Psoas muscle (tissue), 8 donors: Measurements from ENCODE around the gene SLC2A4RG. TPM values are rescaled to one million over a fixed set of nuclear protein-coding genes. Genes with fewer than 3 reads are reported as not detected.

Experiments
- ATAC-seq, 4 donors: fragments of 200-7000 bp; cut with Tn5 transposase; one replicate each; pipeline ENCODE4 v1.9.1; 2020; ENCODE audit warnings: moderate library complexity in 3 of 4, mild to moderate bottlenecking in 2 of 4
- DNase-seq, 2 donors: peaks; one replicate each; pipeline ENCODE4 v3.0.0-alpha.2; 2020
- H3K27ac ChIP-seq: fragments of 200-600 bp; one replicate; pipeline ENCODE4 v1.8.0; 2022
- H3K27me3 ChIP-seq, 3 donors: fragments of 200-600 bp in 1 of 3; one replicate each; pipeline versions ENCODE4 v1.6.1 to v1.8.0; 2013 to 2022; ENCODE audit warnings: low read length in 2 of 3, mild to moderate bottlenecking in 2 of 3, moderate library complexity in 1 of 3; ENCODE audit not compliant: insufficient read depth in 3 of 3
- H3K36me3 ChIP-seq, 2 donors: fragments of 200-600 bp in 1 of 2; one replicate each; pipeline versions ENCODE4 v1.6.1 to v1.8.0; 2013 to 2022; ENCODE audit warnings: low read depth in 1 of 2, mild to moderate bottlenecking in 1 of 2, moderate library complexity in 1 of 2; ENCODE audit not compliant: insufficient read depth in 1 of 2
- H3K4me1 ChIP-seq: fragments of 200-600 bp; one replicate; pipeline ENCODE4 v1.8.0; 2022
- H3K4me3 ChIP-seq: fragments of 200-600 bp; one replicate; pipeline ENCODE4 v1.8.0; 2022; ENCODE audit warnings: mild to moderate bottlenecking
- H3K9me3 ChIP-seq: fragments of 200-600 bp; one replicate; pipeline ENCODE4 v1.8.0; 2022
- WGBS, 3 donors: extraction: QIAGEN DNeasy Blood & Tissue Kit; methylation state at CpG; one replicate each; pipeline versions ENCODE4 v1.1.6 to v1.1.7; 2013; 5-methylcytosine and 5-hydroxymethylcytosine counted together
- intact Hi-C, 2 donors: fragments of 100-400 bp; cut with DNase I; formaldehyde crosslinking; loops; one replicate each; pipeline versions ENCODE4 v1.11.0 to v1.14.2; 2022
- polyA plus RNA-seq, 3 donors: library from polyadenylated mRNA; stranded (reverse); fragments of 200-250 nt; gene quantifications; one replicate each; pipeline ENCODE4 v1.2.3, GENCODE V29; 2013
- total RNA-seq, 4 donors: library from RNA; stranded (reverse); fragmentation: NEBNext Ultra II Directional in 2 of 4; extraction: Animal tissue kit (Norgen Biotek cat#: 25700) in 2 of 4; gene quantifications; one replicate each; pipeline versions ENCODE4 v1.2.1 to v1.2.4, GENCODE V29; 2021 to 2023
- TF ChIP-seq, protein P1 (sequence below): fragments of 200-600 bp; IDR thresholded peaks from one replicate; pipeline ENCODE4 v1.8.0; 2022; ENCODE audit warnings: antibody characterized with exemption
- donor health status: healthy with polysubstance abuse.
- donor health status: DM: no; HTN: no; CAD: no; lungs with moderate emphysema.
- donor health status: Bipolar disorder and iron deficiency.
- donor health status: healthy.
- donor health status: DM: yes; HTN: yes; CAD: no.
- donor health status: DM: no; HTN: no; CAD: no.
- donor health status: DM: no; HTN: no; CAD: no.
- donor health status: DM: yes; HTN: yes; CAD: no.

Gene SLC2A4RG
- total and polyA plus RNA-seq, 7 donors, result 27.1 to 79.1 (median 43.7) TPM

DNA sequence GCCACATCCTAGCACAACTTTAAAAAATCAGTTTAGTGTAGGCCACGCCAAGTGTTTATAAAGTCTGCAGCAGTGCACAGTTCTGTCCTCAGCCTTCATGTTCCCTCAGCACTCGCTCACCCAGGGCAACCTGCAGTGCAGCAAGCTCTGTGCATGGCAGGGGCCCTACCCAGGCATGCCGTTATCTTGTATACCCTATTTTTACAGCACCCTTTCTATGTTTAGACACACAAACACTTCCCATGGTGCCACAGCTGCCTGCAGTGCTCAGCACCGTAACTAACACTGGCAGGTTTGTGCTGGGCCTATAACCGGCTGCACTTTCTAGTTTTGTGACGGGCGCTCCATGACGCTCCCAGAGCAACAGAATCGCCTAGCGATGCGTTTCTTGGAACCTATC, 47.7 kb downstream of the SLC2A4RG start:
- ATAC-seq (no peak), DNase-seq (no peak)
- peaks cover 0 to 13% of the 10 kb centered on the region in 2 donors for H3K36me3 ChIP-seq
- H3K9me3 ChIP-seq, result no peaks in the 10 kb centered on the region
- no peaks in the 10 kb centered on the region for H3K4me1 ChIP-seq
- no peak overlapping the region for H3K4me3 ChIP-seq
- no peaks in the 10 kb centered on the region for H3K27me3 ChIP-seq
- TF ChIP-seq, protein P1, sequence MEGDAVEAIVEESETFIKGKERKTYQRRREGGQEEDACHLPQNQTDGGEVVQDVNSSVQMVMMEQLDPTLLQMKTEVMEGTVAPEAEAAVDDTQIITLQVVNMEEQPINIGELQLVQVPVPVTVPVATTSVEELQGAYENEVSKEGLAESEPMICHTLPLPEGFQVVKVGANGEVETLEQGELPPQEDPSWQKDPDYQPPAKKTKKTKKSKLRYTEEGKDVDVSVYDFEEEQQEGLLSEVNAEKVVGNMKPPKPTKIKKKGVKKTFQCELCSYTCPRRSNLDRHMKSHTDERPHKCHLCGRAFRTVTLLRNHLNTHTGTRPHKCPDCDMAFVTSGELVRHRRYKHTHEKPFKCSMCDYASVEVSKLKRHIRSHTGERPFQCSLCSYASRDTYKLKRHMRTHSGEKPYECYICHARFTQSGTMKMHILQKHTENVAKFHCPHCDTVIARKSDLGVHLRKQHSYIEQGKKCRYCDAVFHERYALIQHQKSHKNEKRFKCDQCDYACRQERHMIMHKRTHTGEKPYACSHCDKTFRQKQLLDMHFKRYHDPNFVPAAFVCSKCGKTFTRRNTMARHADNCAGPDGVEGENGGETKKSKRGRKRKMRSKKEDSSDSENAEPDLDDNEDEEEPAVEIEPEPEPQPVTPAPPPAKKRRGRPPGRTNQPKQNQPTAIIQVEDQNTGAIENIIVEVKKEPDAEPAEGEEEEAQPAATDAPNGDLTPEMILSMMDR, result no peak
- intact Hi-C loops, result loop anchor here (5.0 kb wide), 1 partner anchor 185 kb away; no protein-coding TSS in a partner anchor
- no peak overlapping the region for H3K27ac ChIP-seq
- WGBS, 3 donors, result 71 to 79% (median 75%) methylated on average over 11 of the region's 11 CpGs

DNA sequence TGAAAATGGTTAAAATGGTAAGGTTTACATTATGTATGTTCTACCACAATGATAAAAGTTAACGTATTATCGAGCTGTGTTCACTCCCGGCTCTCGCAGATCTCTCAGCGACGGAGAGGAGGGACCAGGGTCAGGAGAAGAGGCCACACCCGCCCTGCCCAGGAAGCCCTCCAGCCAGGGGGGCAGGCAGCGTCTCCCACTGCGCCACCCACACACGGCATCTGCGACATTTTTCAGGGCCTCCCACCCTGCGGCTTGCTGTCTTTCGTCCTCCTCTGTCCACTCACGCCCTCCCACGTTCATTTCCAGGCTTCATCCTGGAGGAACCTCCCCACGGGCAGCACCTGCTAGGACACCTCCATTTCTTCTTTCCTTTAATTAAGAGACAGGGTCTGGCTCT, 48.2 kb downstream of the SLC2A4RG start:
- Histone ChIP-seq H3K27me3 (no peaks in the 10 kb centered on the region), H3K27ac (no peak overlapping the region), H3K36me3 (peaks cover 0 to 13% of the 10 kb centered on the region in 2 donors), H3K4me1 (no peaks in the 10 kb centered on the region), H3K9me3 (no peaks in the 10 kb centered on the region), H3K4me3 (no peak overlapping the region)
- 77 to 89% (median 82%) methylated on average over 13 to 16 of the region's 16 CpGs for WGBS, 3 donors
- ATAC-seq (no peak), DNase-seq (no peak)
- TF ChIP-seq, protein P1, result no peak
- intact Hi-C loops, result loop anchor here (5.0 kb wide), 1 partner anchor 185 kb away; no protein-coding TSS in a partner anchor

DNA sequence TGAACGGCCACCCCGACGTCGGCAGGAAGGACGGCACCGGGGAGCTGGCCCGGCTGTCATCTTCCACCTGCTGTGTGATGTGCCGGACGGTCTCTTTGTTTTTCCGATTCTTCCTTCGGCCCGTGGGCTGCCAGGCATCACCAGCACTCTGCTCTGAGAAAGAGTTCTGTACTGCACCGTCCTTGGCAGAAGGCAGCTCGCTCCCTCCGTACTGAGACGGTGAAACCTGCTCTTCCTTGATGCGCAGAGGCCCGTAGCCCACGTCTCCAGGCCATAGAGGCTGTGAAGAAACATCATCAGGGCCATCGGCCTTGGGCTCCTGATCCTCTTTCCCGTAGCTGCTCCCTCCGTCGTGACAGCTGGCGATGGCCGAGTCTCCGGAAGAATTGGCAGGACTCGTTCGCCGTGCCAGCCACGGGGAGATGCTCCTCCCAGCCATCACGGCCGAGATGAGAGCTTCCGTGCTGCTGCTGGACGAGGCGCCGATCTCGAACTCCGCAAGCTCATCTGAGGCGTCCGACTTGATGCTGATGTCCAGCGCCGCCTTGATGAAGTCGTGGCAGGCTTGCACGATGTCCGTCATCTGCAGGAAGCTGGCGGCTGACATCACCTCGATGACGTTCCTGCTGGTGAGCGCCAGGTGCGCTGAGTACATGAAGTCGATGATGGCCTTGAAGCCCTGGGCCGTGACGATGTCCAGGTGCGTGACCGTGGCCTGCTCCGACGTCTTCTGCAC, 50.4 kb downstream of the SLC2A4RG start:
- Histone ChIP-seq H3K27ac (no peak overlapping the region), H3K27me3 (no peaks in the 10 kb centered on the region), H3K9me3 (no peaks in the 10 kb centered on the region), H3K36me3 (peaks cover 0 to 13% of the 10 kb centered on the region in 2 donors), H3K4me1 (no peaks in the 10 kb centered on the region), H3K4me3 (no peak overlapping the region)
- TF ChIP-seq, protein P1, result no peak
- ATAC-seq (no peak), DNase-seq (no peak)
- WGBS, 3 donors, result 87 to 90% (median 90%) methylated on average over 57 of the region's 57 CpGs
- intact Hi-C loops, result loop anchor here (5.0 kb wide), 2 partner anchors 182 to 253 kb away; partner anchors contain the start of gene PTK6 (in 1 of the 2)

DNA sequence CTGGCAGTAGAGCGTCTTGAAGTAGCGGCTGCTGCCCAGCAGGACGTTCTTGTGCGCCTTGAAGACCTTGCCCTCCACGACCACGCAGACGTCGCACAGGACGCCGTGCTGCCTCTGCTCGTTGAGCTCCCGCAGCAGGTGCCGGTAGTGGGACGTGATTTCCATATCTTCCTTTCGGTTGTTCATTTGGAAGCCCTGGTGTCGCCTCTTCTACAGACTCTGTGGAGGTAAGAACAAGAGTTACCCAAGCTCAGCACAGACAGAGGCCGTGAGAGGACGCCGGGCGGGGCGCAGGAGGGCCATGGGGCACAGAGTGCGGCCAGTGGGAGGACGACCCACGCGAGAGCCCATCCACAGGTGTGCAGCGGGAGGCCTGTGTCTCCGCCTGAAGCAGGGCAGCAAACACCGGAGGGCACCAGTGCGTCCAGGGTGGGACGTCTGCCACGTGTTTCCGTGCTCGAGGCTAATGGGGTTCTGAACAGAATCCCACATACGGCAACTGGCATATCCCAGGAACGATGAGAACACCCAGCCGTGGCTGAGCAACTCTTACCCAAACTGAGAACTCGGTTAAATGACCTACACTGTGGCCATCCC, 51.1 kb downstream of the SLC2A4RG start:
- intact Hi-C loops, result loop anchor here in 1 of 2 donors (5.0 kb wide), 1 partner anchor 253 kb away; the partner anchor contains the start of gene PTK6
- Histone ChIP-seq H3K27ac (no peak overlapping the region), H3K4me1 (no peaks in the 10 kb centered on the region)

More for the DNA sequence above, 51.1 kb downstream of the SLC2A4RG start:
- peaks cover 0 to 13% of the 10 kb centered on the region in 2 donors for H3K36me3 ChIP-seq
- H3K9me3 ChIP-seq, result no peaks in the 10 kb centered on the region
- H3K27me3 ChIP-seq, result no peaks in the 10 kb centered on the region
- no peak for DNase-seq
- ATAC-seq, result no peak
- no peak overlapping the region for H3K4me3 ChIP-seq
- WGBS, 3 donors, result 89 to 92% (median 91%) methylated on average over 37 of the region's 37 CpGs
- TF ChIP-seq, protein P1, result no peak
